Neural crest cell (in vitro differentiated cells): ENCODE data around the gene ZXDC. TPM values are rescaled to one million over a fixed set of nuclear protein-coding genes. Genes with fewer than 3 reads are reported as not detected.

Source experiments
- DNase-seq: peaks from one replicate; pipeline ENCODE4 v3.0.0; 2021; ENCODE audit warnings: low read depth, mixed read lengths, low spot score
- H3K27ac Mint-ChIP-seq: one replicate; pipeline ENCODE4 v1.8.0; 2021; ENCODE audit warnings: mild to moderate bottlenecking, mixed read lengths; ENCODE audit not compliant: unreplicated experiment
- H3K27me3 Mint-ChIP-seq: 2 replicates; pipeline ENCODE4 v1.8.0; 2021; ENCODE audit warnings: low read depth, mild to moderate bottlenecking, mixed read lengths
- H3K36me3 Mint-ChIP-seq: 2 replicates; pipeline ENCODE4 v1.8.0; 2021; ENCODE audit warnings: low read depth, mild to moderate bottlenecking, mixed read lengths
- H3K4me1 Mint-ChIP-seq: 2 replicates; pipeline ENCODE4 v1.8.0; 2021; ENCODE audit warnings: mixed read lengths
- H3K4me3 Mint-ChIP-seq: one replicate; pipeline ENCODE4 v1.8.0; 2021; ENCODE audit warnings: mild to moderate bottlenecking, mixed read lengths
- H3K9me3 Mint-ChIP-seq: 2 replicates; pipeline ENCODE4 v1.8.0; 2021; ENCODE audit warnings: mixed read lengths
- CTCF ChIP-seq: fragments of 200-600 bp; sonication (generic); conservative IDR thresholded peaks from 2 replicates; pipeline ENCODE4 v1.5.0; 2021; ENCODE audit warnings: antibody characterized with exemption, mild to moderate bottlenecking
- total RNA-seq: library from RNA; stranded (reverse); gene quantifications from 2 replicates; pipeline ENCODE4 v1.2.1, GENCODE V29; 2021

ZXDC gene
- total RNA-seq, 1 donor from 2014 or later, result 34.3 TPM

- H3K9me3 Mint-ChIP-seq, result no peaks in the 10 kb centered on the region
- no peak overlapping the region for H3K4me3 Mint-ChIP-seq
- H3K36me3 Mint-ChIP-seq, result no peaks in the 10 kb centered on the region
- no peaks in the 10 kb centered on the region for H3K27me3 Mint-ChIP-seq
- DNase-seq, result no peak
- H3K4me1 Mint-ChIP-seq, result peaks cover 8% of the 10 kb centered on the region
- TF ChIP-seq CTCF, result no peak
- no peak overlapping the region for H3K27ac Mint-ChIP-seq
Measured at GRCh38 chr3:126439346-126439967, 36.2 kb downstream of the ZXDC start.

- TF ChIP-seq CTCF, result no peak
- Mint-ChIP-seq H3K9me3 (no peaks in the 10 kb centered on the region), H3K27ac (no peak overlapping the region), H3K27me3 (no peaks in the 10 kb centered on the region), H3K4me3 (no peak overlapping the region), H3K36me3 (no peaks in the 10 kb centered on the region), H3K4me1 (peaks cover 12% of the 10 kb centered on the region)
- DNase-seq, result no peak
Measured at GRCh38 chr3:126438746-126439145, 36.9 kb downstream of the ZXDC start.

- no peak overlapping the region for H3K4me3 Mint-ChIP-seq
- H3K27ac Mint-ChIP-seq, result no peak overlapping the region
- H3K36me3 Mint-ChIP-seq, result no peaks in the 10 kb centered on the region
- no peaks in the 10 kb centered on the region for H3K9me3 Mint-ChIP-seq
- H3K4me1 Mint-ChIP-seq, result peaks cover 11% of the 10 kb centered on the region
- DNase-seq, result no peak
- no peak for TF ChIP-seq CTCF
- no peaks in the 10 kb centered on the region for H3K27me3 Mint-ChIP-seq
Measured at GRCh38 chr3:126438186-126438585, 37.5 kb downstream of the ZXDC start.

GRCh38 chr3:126436826-126437717 lies 38.6 kb downstream of the ZXDC start:
- no peak for DNase-seq
- H3K36me3 Mint-ChIP-seq, result peaks cover 3% of the 10 kb centered on the region
- H3K27ac Mint-ChIP-seq, result no peak overlapping the region
- H3K4me1 Mint-ChIP-seq, result peaks cover 7% of the 10 kb centered on the region
- no peak overlapping the region for H3K4me3 Mint-ChIP-seq
- H3K9me3 Mint-ChIP-seq, result no peaks in the 10 kb centered on the region
- no peaks in the 10 kb centered on the region for H3K27me3 Mint-ChIP-seq
- no peak for TF ChIP-seq CTCF

GRCh38 chr3:126435456-126436315 lies 40.0 kb downstream of the ZXDC start:
- Mint-ChIP-seq H3K27me3 (no peaks in the 10 kb centered on the region), H3K4me3 (no peak overlapping the region), H3K4me1 (peaks cover 7% of the 10 kb centered on the region), H3K36me3 (peaks cover 3% of the 10 kb centered on the region), H3K9me3 (no peaks in the 10 kb centered on the region), H3K27ac (no peak overlapping the region)
- DNase-seq, result no peak
- no peak for TF ChIP-seq CTCF
